HepG2 (cell line): ENCODE measurements around the gene FANCD2. TPM values are rescaled to one million over a fixed set of nuclear protein-coding genes. Genes with fewer than 3 reads are reported as not detected.

ENCODE experiments used
- ARID3A ChIP-seq: IDR thresholded peaks from 2 replicates; pipeline ENCODE4 v1.6.1; 2012; ENCODE audit warnings: low read depth, low read length, improper control_type of control experiment
- ARID4A ChIP-seq: sonication (generic); formaldehyde crosslinking; IDR thresholded peaks from 2 replicates; pipeline ENCODE4 v1.5.0; 2020; ENCODE audit warnings: mild to moderate bottlenecking, missing genetic modification reagents, borderline replicate concordance
- FIP1L1 ChIP-seq: fragments of 200-400 bp; formaldehyde crosslinking; IDR thresholded peaks from 2 replicates; pipeline ENCODE4 v1.6.1; 2018; ENCODE audit warnings: low read depth, mild to moderate bottlenecking, low read length, moderate library complexity, borderline replicate concordance; ENCODE audit not compliant: insufficient read depth
- FOXA3 ChIP-seq: IDR thresholded peaks from 2 replicates; pipeline ENCODE4 v1.6.1; 2016; ENCODE audit warnings: missing genetic modification reagents, missing compliant biosample characterization
- IRX3 ChIP-seq: sonication (generic); formaldehyde crosslinking; IDR thresholded peaks from 2 replicates; pipeline ENCODE4 v1.8.1; 2023; ENCODE audit warnings: mild to moderate bottlenecking, low read depth, missing genetic modification reagents, borderline replicate concordance
- KLF16 ChIP-seq, 2 experiments: sonication (generic) in 1 of 2; formaldehyde crosslinking in 1 of 2; IDR thresholded peaks; 2 replicates each; pipeline versions ENCODE4 v1.6.1 to v1.8.0; 2016 to 2023; ENCODE audit warnings: missing genetic modification reagents in 2 of 2, missing compliant biosample characterization in 1 of 2
- NFE2 ChIP-seq: sonication (generic); formaldehyde crosslinking; IDR thresholded peaks from 2 replicates; pipeline ENCODE4 v1.4.0; 2020; ENCODE audit warnings: missing genetic modification reagents
- PAXIP1 ChIP-seq: sonication (generic); formaldehyde crosslinking; conservative IDR thresholded peaks from 2 replicates; pipeline ENCODE4 v1.4.0; 2020; ENCODE audit warnings: mild to moderate bottlenecking, missing genetic modification reagents, moderate library complexity
- TRAFD1 ChIP-seq: sonication (generic); formaldehyde crosslinking; IDR thresholded peaks from 2 replicates; pipeline ENCODE4 v1.5.1; 2020; ENCODE audit warnings: missing genetic modification reagents, mild to moderate bottlenecking, borderline replicate concordance
- ZNF574 ChIP-seq: sonication (generic); formaldehyde crosslinking; IDR thresholded peaks from 2 replicates; pipeline ENCODE4 v1.4.0; 2020; ENCODE audit warnings: missing genetic modification reagents
- ZNF891 ChIP-seq: sonication (generic); formaldehyde crosslinking; IDR thresholded peaks from 2 replicates; pipeline ENCODE4 v1.5.0; 2020; ENCODE audit warnings: mild to moderate bottlenecking, missing genetic modification reagents
- polyA plus RNA-seq, 8 experiments: library from polyadenylated mRNA; depleted of rRNA in 3 of 8; stranded (reverse) in 7 of 8; unstranded in 1 of 8; fragments of >200 nt; fragmentation: Illumina TruSeq in 4 of 8; extraction: Trizol in 4 of 8; gene quantifications; 2 replicates each; pipeline versions ENCODE4 v1.2.1 to v1.2.3, GENCODE V29; 2011 to 2016; ENCODE audit warnings: low read depth in 4 of 8, missing spikeins in 1 of 8, mixed read lengths in 1 of 8; ENCODE audit not compliant: insufficient read depth in 1 of 8
- total RNA-seq, 5 experiments: library from RNA; depleted of rRNA; stranded (reverse); fragments of >200 nt; fragmentation: Illumina TruSeq; extraction: Trizol; gene quantifications; 2 replicates each; pipeline ENCODE4 v1.2.3, GENCODE V29; 2016; ENCODE audit warnings: low read depth in 1 of 5

FANCD2 gene
- total and polyA plus RNA-seq, 2 of the 13 experiments (the other 11 are each of a cell fraction or from before 2014, with no cell fraction given): 10.1 to 42.0 TPM

- TF ChIP-seq ARID4A (CRISPR knock-in tag) (peak; percentile 30; the same call in 1 of the 2 replicates), IRX3 (CRISPR knock-in tag) (no peak), TRAFD1 (no peak), FIP1L1 (no peak), ARID3A (0 out of 2 replicates have a peak, but pooled peaks have one; percentile 29), FOXA3 (0 out of 2 replicates have a peak, but pooled peaks have one; percentile 47), ZNF574 (CRISPR knock-in tag) (no peak), NFE2 (CRISPR knock-in tag) (peak; percentile 41; the same call in 1 of the 2 replicates), KLF16 (CRISPR knock-in tag; IDR thresholded peaks at IDR 0.05) (peak in 1 of 2 experiments; percentile 64; a peak in 1 of 4 replicates), ZNF891 (no peak), PAXIP1 (CRISPR knock-in tag) (peak; percentile 28; the same call in 1 of the 2 replicates)
Measured at GRCh38 chr3:9976721-9977709, 49.2 kb upstream of the FANCD2 start (continued).
